CD4-positive, alpha-beta T cell treated with Interleukin-2 at 100 ng/mL for 4 hours (primary cell): ENCODE measurements around the gene COL4A1.

ENCODE experiments used
- DNase-seq: peaks from one replicate; pipeline ENCODE4 v3.0.0-alpha.2; 2020; ENCODE audit warnings: low spot score

Gene COL4A1

DNA sequence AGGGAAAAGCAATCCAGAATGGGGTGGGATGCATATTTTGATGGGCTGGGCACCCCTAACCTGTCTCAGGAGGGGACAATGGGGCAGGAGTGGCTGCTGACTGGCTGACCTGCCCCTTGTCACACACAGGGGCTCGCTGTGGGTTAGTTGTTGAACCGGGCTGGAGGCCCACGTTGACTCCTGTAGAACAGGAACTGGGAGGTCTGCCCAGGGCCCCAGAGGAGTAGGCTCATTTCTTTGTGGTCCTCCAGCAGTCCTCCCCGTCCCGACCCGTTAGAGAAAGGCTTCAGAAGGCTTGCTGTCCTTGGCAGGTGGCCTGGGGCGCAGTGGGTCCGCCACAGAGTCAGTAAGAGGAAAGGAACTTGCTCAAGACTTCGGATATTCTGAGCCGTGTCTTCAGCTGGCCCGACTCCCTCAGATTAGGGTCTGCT is 70.1 kb downstream of the COL4A1 start:
- DNase-seq: no peak

DNA sequence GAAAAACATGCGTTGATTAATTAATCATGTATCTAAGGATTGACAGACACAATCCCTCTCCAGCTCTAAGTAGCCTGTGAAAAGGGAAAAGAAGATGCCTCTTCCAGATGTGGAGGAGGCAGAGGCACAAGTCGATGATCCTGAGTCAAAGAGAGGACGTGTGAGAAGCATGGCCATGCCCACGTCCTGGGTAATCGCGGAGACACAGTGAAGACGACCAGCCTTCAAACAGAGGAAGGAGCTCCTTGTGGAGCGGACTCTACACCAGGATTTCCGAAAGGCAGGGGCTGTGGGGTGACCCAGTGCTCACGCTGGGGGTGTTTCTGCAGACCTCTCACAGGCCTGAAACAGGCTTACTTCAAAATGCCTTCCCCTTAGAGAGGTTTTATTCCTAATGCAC is 70.5 kb downstream of the COL4A1 start:
- no peak for DNase-seq

DNA sequence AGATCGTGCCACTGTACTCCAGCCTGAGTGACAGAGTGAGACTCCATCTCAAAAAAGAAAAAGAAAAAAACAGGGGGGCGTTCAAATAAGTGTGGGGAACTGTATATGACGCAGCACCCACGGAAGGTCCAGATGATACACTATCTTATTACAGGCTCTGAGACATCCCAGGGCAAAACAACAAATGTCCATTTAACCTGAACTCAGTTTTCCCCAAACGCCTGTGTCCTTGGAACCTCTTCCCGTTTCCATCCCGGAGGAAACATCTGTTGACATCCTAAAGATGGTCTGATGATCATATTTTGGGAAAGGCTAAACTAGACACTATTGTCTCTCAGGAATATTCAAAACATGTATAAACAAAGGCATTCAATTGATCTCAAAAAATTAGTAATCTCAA is 72.4 kb downstream of the COL4A1 start:
- no peak for DNase-seq

DNA sequence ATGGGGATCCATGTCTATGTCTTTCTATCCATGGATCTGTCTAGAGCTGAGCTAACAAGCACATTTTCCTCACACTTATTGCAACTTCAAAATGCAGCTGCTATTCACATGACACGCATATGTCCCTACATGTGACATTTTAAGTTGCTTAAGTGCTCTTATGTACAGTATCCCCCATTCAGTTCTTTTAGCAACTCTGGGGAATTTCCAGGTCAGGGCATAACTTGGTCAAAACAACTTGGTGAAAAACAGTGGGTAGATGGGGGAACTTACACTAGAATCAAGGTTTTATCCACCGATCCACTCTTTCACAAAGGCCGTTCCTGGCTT is 73.0 kb downstream of the COL4A1 start:
- no peak for DNase-seq

DNA sequence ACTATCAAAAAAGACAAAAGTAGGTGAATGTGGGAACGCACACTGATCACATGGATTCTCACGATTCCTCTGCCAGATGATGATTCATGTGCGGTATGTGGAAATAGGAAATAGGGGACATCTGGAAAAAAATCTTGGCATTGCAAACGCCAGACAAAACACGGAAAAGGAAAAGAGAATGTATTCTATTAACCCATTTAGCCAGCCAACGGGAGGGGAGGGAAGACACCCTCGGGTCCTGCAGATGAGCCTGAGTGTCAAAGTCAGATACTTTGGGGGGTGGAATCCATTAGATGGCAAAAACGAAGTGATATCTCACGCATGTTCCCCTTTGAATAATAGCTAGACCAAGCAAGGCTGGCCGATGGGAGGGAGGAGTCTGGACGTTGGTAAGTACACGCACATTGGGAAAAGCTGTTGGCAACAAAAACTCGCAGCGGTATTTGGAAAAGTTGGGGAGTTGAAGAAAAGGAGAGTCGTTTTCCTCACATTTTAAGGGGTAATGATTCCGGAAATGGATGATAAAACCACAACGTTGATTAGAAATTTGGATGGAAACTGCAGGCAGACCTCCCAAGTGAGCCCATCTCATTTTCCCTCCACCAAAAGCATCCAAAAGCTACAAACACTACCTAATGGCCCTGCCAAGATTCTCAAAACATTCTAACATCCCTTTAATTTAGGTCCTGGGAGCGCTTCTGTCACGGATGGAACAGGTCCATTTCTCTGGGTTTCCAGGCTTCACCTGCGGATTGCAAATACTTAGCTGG is 73.6 kb downstream of the COL4A1 start:
- no peak for DNase-seq

DNA sequence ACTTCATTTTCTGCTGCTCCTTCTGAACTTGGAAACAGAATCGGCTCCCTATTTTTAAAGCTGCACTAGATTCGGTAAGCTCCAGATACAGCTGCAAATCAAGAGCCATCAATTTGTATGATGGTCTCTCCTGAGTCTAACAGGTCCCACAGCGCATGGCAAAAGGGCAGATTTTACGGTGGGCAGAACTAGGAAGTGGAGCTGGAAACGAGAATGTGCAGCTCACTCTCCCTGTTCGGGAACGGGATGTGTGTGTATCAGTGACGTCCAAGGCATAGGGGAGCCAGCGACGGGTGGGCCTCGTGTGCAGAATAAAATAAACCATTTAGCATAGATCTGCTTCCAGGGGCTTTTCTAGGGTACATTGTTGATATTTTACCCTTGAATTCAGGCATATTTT is 74.2 kb downstream of the COL4A1 start:
- DNase-seq: no peak

DNA sequence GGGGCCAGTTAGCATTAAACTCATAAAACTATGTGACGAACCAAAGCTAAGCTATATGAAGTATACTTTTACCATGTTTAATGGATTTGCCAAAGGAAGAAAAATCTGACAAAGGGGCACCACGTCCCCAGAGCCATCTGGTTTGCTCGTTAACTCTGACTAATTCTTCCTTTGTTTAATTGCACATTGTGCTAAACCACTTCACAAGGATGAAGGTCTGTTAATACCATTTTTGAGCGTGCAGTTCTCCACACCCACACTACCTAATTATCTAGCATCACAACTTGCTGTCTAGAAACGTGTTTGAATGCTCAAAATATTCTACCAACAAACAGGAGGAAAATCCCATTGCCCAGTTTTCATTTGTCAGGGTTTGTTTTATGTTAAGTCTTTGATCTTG is 74.8 kb downstream of the COL4A1 start:
- DNase-seq: no peak

DNA sequence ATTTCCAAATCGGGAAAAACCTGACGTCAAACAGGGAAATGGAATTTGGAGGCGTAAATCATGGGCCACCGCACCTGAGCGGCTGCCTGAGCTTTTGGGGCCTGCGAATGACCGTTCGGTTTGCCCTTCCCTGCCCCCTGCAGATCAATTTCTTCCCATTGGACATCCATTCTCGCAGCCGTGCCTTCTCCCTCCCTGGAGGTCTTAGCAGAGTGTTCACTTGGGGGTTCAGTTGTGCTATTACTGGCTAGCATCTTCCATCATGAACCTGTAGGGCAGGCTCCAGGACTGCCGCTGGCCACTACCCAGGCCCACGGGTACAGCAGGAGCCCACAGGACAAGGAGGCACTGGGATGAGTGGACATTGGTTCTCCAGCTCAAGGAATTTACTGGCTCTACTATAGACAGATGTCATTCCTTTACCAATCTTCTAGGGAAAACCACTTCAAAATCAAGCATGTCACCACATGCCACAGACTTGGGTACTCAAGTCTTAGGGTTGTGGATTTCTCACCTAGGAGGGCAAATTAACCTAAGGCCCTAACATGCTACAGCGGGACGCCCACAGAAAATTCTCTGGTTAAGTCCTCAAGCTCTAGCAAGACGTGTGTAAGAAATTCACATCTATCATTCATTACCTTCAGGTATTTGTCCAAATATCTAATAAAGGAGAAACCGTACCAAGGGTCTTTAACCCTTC is 75.5 kb downstream of the COL4A1 start:
- no peak for DNase-seq

DNA sequence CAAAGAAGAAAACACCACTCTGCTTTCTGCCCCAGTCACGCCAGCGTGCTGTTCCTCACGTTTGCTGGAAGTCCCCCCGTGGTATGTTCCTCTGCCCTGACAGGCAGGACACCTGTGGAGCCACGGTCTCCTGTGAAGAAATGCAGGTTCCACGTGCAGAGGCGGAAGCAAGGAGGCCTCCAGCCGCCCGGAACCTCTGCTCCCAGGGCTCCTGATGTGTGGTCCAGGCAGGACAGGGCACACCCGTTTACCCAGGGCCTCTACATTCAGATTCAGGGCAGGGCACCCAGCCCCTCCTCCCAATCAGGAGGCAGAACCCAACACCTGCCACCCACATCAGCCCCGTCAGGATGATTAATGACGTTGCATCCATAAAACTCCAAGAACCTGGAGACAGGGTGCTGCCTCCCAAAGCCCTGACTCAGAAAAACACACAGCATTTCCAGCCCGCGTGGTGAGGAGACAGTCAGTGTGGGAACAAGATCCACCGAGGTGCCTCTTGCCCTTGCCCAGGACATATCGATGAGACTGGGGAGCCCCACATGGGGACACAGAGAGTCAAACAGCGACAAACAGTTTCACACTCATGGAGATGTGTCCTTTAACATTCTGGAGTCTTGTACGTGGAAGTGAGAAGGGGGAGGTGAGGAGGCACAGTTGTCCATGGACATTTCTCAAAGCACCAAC is 76.2 kb downstream of the COL4A1 start:
- DNase-seq: no peak

DNA sequence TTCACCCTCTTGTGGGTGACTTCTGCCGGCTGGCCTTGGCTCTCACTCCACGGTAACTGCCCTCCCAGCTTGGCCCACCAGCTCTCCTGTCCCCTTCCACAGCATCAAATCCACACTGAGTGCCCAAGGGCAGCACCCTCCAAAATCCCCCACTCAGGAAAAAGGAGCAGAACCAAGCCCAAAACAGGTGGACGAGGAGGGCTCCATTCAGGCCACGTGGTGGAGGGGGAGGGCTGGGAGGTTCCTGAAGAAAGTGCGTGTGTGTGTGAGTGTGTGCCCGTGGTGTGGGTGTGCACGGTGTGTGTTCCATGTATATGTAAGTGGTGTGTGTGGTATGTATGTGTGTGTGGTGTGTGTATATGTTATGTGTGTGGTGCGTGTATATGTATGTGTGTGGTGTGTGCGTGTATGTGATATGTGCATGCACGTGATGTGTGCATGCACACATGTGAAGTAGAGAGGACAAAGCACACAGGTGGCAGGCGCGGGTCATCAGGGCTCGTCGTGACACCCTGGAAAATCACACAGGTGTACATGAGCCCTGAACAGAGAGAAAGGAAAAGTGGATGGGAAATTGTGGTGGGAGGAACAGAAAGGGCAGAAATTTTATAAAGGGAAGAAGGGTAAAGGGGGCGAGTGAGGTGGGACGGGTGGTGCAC is 76.9 kb downstream of the COL4A1 start:
- DNase-seq: no peak

DNA sequence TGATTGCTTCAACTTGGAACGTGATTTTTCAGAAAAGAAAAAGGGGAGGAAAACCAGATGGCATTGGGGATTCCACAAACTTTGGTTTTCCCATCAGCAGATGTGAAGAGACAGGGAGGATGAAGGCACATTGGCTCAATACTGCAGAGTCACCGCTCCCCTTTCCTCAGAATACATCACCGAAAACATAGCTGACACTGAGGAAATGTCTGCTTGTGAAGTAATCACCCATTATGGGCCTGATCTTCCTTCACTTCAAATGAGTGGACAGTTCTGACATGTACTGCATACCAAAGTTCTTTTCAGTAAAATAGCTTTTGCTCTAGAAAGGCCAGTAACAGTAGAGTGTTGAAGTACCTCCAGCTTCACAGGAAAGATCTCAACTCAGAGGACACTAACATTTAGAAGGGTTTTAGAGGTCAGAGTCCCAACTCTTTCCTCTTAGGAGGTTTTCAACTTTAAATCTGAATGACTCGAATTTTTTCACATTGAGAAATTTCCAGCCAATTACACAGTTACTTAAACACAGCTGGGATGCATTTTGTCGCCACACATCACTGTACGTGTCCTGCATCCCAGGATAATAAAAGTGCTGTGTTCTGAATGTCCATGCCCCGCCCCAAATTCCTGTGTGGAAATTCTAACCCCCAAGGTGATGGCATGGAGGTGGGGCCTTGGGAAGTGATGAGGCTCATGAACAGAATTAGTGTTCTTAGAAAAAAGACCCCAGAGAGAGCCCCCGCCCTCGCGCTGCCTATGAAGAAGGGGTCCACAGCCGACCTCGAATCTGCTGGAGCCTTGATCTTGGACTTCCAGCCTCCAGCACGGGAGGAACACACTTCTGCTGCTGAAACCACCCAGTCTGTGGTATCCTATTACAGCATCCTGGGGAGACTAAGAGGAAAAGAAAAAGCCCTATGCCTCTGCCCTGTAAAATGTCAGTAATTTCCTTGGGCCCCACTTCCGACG is 77.7 kb downstream of the COL4A1 start:
- no peak for DNase-seq

DNA sequence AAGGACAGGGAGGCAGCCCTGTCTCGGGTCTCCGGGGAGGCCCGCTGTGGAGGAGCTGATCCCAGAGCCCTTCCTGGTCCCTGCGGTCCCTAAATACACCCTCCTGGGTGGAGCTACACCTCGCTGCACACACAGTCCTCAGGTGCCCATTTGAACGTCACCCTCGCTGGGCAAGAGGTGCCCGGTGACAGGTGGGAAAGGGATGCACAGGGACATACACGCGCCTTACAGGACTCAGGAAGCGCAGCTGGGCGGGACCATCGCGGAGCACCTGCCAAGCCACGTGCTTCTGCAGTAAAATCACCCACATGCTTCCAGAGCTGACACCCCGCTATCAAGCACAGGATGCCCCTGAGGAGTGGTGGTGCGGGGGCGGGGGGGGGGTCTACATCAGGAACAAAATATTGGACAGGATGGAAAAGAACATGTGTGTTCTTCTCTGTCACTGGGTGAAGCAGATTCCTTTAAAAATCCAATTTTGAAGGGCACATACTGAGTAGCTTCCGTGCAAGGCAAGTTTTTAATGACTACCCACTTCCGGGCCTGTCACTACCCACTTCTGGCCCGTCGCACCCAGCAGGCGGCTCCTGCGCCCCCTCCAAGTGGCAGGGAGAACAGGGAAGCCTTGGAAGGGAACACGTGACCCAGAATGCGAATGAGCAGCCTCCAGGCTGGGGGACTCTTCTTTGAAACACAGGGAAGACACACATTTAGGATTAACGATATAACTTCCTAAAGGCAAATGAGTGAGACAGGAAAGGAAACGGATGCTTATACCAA is 78.9 kb downstream of the COL4A1 start:
- no peak for DNase-seq

DNA sequence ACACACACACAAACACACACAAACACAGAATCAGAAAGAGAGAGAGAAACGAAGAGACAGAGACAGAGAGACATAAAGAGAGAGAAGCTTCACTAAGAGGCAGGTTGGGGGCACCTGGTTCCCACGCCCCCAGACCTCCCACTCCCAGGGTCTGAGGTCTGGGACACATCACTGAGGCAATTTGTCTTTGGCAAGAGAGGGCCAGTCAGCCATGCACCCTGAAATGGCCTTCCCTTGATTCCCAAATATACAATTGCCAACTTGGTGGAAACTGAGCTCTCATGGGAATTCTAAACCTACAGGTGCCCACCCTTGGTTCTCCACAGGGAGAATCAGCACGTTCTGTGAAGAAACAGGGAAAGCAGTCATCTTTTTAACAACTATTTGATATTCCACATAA is 79.5 kb downstream of the COL4A1 start:
- DNase-seq: no peak

DNA sequence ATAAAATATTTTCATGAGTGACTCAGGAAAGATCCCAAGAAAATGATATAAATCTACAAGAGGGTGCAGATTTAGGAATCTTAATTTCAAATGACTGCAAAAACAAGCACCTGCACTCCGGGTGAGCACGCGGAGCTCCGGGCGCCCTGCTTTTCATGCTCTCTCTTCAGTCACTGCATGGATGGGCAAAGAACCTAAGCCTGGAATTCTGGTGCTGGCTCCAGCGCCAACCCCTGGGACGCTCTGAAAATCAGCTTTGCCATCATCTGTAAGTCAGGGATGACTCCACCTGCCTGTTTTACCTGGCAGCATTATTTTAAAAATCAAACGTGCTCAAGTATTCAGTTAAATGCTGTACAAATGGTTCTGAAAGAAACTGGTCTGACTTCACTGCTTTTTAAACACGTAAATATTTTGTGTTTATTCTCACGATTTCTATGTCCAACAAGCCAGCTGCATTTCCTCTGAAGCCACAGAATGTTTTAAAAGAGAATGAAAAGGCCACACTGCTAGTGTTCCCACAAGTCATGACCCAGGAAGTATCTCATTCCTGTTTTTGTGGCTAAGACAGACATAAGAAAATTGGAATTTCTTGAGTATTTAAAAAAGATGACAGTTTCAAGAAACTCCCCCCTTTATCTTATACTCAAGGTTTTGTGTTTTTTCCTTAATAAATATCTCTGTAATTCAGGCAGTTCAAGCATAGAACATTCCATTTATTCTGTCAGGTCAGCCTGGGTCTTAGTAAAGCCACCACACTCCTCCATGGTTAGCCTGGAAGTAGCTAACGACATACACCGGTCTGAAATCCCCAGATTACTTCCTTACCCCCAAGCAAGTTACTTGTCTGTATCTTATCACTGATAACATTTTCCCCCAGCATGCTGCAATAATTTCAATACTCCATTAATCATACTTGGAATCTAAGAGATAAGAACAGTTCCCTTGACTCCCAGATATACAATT is 81.1 kb downstream of the COL4A1 start:
- DNase-seq: no peak

DNA sequence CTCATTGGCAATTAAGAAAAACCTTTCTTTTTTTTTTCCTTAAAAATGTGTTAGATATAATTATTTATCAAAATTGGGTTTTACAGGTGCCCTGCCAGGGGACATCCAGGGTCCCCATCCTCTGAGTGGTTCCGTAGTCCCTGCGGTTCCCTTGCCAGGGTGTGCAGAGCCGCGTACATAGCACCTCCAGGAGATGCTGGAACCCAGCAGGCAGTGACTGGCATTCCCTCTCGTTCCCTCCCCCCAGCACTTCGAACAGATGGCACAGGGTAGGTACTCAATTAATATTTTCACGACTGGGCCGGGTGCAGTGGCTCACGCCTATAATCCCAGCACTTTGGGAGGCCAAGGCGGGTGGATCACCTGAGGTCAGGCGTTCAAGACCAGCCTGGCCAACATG is 82.0 kb downstream of the COL4A1 start:
- DNase-seq: no peak

DNA sequence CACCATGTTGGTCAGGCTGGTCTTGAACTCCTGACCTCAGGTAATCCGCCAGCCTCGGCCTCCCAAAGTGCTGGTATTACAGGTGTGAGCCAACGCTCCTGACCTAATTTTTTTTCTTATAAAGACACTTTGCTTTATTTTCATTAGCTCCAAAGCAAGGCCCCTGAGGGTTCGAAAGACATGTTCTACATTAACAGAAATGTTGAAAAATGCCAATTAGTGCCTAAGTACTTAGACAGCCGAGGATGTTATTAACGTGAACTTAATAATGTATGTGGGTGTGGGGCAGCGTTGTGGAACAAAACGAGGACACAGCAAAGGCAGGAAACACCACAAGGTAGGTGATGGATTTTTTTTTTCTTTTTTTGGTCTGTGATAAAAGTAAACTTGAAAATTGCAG is 82.4 kb downstream of the COL4A1 start:
- no peak for DNase-seq

DNA sequence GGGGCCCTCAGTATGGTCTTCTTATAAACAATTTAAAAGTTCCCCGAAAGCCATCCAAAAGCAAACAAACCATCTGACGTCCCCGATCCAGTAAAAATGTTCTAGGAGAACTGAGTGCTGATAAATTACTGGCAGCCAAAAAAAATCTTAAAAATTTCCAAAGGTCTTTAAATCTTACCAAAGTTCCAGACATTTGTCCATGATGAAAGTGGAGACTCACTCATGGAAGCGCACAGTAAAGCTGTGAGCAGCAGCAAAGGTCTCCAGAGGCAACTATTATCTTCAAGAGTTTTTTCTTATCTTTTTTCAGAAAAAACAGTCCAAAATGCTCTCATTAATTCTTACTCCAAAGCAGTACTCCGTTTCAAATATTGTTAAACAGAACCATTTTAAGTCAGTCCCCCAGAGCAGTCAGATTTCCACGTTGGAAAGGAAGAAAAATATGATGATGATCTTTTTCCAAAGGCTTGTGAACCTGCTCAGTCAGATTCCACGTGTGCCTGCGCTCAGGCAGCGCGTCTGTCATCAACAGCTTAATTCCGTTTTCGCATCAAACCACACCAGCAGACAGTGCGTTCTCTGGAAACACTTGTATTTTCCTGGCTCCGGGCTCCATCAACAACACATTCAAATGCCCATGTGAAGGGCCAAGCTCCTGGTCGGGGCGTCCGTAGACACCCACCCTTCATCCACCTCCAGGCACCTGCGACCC is 85.4 kb downstream of the COL4A1 start:
- no peak for DNase-seq

DNA sequence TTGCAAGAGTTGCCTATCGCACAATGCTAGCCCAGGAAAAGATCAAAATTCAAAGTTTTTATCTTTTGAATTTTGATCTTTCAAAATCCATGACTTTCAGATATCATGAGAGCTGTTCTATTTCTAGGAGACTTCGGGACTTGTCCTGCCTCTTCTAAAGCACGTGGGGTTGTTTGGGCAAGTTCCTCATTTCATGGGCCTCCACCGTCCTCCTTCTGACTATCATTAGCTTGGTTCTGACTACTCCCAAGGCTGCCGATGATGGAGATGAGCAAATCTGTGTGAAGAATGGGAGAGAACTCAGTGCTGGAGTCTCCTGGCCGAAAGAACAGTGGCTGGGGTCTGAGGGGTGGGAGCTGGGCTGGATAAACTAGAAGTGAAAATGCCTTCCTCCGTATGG is 86.5 kb downstream of the COL4A1 start:
- no peak for DNase-seq
